ENCODE results near the gene SSX2IP.
"Not testable (repeated sequence)": the region's sequence is repeated elsewhere in the genome, so short reads cannot be mapped to it uniquely, and the experiment has no call there.

SSX2IP gene

GRCh38 chr1:84613887-84614286 lies 76.4 kb downstream of the SSX2IP start:
- no peak for DNase-seq

DNA sequence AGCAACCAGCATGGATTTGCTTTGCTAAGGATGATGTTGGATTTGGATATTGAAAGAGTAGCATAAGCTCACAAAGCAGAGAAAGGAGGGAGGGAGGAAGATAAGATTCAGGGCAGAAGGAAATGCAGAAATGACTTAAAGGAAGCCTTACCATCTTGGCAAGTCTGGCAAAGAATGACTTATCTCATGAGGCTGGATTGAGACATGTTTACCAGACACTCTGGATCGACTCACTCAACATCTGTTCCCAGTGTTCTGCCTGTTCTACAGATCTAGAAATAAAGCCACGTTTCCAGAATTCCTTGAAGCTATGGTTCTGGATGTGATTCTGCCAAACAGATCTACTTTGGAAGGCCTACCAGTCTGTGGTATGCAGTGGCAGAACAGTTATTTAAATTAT lies 77.2 kb downstream of the SSX2IP start:
- no peak for DNase-seq

- DNase-seq: no peak
These were observed 78.5 kb downstream of the SSX2IP start for GRCh38 chr1:84611796-84612195.

DNA sequence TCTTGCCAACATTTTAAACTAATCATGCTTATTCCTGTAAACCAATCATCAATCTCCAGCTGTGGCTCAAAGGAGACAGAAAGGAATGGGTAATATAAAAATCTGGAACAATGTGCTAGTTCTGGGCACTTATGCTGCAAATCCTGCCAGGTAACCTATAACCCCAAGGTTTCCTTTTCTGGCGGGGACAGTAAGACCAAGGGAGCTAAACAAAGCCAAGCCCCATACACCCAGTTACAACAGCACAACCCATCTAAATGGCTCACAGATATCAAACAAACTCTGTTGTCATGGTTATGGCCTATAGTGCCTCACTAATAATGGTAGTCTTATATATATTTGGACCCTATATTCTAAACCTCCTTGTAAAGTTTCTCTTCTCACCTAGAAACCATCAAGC lies 79.2 kb downstream of the SSX2IP start:
- DNase-seq: no peak

DNA sequence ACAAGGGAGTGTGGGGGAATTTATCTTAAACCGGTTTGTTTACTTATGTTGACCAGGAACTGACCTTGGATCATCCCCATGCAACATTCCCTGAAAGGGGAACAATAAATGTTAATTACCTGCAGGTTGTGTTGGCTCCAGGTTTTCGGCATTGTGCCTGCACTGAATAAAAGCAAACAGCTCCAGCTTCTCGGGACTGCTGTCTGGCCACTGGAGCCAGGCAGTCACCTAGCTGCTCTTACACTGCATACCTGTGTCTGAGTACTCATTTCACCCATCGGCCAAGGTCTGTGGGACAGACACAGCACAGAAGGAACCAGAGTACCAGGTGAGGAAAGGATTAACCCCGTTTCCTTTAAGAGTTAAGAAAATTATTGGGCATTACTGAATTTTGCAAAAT lies 83.3 kb downstream of the SSX2IP start:
- DNase-seq: no peak

DNA sequence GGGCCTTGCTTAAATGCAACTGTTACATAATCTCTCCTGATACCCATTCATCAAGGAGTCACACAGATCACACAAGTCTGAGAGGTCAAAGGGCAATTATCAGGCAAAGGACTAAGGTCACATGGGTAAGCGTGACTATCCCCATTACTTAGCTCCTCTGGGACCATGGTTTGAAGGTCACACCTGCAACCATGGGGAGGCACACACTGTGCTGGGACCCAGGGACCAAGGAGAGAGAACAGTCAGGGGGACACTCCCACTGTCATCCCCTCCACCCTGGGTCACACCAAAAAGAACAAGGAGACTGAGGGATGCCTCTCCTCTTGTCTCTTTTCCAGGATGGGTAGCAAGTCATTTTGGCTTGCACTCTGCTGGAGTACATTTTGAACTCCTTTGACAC lies 85.1 kb downstream of the SSX2IP start:
- DNase-seq: no peak

DNA sequence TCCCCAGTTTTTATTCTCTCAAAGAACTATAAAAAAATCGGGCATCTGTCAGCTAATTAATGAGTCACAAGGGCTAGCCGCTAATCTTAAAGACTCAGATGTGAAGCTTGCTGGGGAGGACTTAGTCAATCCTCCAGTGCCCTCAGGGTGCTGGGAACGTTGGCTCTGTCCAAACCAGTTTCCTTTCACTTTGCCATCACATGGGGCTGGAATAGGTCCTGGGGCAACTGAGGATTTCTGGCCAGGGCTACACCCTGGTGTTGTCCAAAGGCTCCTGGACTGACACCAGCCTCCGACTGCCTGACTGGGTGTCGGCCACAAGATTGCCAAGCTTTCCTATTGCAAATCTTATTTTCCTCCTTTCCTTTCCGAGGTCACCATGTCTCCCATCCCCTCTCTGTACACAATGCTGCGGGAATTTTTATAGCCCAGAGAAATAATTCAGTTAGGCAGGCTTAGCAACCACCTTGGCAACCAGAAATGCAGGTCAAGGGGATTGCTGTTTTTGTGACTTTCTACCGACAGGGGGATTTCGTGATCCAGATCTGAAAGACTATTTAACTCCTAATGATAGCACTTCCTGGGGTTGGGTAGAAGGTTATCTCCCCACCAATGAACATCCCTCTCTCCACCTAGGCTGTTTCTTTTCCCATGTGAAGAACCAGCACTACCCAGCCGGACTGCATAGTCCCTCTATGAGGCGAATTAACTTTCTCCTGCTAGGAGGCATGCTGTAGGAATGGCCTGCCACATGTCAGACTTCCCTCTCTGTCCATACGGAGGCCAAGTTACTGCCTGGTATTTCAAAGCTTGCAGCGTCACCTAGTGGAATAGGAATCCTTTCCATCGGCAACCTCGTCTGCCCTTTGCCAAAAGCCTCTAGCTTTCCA lies 86.1 kb downstream of the SSX2IP start:
- DNase-seq: no peak

GRCh38 chr1:84603223-84603622 lies 87.0 kb downstream of the SSX2IP start:
- no peak for DNase-seq

DNA sequence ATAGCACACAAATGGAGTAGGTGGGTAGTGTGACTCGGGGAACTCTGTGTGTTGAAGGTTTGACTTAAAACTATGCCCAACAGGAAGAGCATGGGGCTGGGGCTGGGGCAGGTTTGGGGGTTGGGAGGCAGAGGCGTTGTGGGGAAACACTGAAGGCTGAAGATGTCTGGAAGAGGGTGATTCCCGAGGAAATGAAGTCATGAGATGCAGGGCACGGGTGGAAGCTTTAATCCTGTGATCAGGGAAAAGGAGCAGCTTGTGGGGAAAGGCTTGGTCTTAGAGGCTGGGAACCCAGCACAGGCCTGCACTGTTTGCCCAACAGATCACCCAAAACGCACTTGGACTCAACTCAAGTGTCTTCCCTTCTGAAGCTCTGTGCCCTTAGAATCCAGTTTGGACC lies 89.5 kb downstream of the SSX2IP start:
- DNase-seq: no peak

GRCh38 chr1:84598846-84599741 lies 91.2 kb downstream of the SSX2IP start:
- no peak for DNase-seq

GRCh38 chr1:84598418-84598817 lies 91.8 kb downstream of the SSX2IP start:
- no peak for DNase-seq

GRCh38 chr1:84597011-84597410 lies 93.2 kb downstream of the SSX2IP start:
- no peak for DNase-seq

DNA sequence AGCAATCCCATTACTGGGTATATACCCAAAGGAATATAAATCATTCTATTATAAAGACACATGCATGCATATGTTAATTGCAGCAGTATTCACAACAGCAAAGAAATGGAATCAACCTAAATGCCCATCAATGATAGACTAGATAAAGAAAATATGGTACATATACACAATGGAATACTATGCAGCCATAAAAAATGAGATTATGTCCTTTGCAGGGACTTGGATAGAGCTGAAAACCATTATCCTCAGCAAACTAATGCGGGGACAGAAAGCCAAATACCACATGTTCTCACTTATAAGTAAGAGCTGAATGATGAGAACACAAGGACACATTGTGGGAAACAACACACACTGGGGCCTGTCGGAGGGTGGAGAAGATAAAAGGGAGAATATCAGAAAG lies 95.3 kb downstream of the SSX2IP start:
- not testable (repeated sequence) for DNase-seq

Data from suppressor macrophage treated with lipopolysaccharide for 4 hours (primary cell).